Measurements from ENCODE around the gene CHMP4A.
A peak's percentile ranks its signal among the peaks of the same experiment; 100 is the strongest.
"Not testable (repeated sequence)": the region's sequence is repeated elsewhere in the genome, so short reads cannot be mapped to it uniquely, and the experiment has no call there.

Gene CHMP4A

DNA sequence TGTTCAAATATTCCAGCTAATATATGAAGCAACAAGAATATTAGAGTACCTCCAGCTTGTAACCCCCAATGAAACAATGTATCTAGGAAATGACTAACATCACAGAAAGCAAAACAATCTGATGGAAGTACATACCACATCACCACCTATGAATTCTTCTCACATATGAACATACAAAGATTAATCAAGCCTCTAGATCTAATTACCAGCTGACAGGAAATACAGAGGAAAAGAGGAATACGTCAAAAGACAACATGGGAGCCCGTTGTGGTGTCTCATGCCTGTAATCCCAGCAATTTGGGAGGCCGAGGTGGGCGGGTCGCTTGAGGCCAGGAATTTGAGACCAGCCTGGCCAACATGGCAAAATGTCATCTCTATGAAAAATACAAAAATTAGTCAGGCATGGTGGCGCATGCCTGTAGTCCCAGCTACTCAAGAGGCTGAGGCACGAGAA lies 11.4 kb upstream of the CHMP4A start:
- no peak for DNase-seq (ENCODE audit: low read depth in 3 of 3)

DNA sequence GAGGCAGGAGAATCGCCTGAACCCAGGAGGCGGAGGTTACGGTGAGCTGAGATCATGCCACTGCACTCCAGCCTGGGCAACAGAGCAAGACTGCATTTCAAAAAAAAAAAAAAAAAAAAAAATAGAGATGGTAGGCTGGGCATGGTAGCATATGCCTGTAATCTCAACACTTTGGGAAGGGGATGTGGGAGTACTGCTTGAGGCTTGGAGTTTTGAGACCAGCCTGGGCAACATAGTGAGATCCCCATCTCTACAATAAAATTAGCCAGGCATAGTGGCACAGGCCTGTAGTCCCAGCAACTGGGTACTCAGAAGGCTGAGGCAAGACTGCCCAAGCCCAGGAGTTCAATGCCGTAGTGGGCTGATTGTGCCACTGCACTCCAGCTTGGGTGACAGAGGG lies 9.7 kb upstream of the CHMP4A start:
- DNase-seq (ENCODE audit: low read depth in 3 of 3): not testable (repeated sequence)

DNA sequence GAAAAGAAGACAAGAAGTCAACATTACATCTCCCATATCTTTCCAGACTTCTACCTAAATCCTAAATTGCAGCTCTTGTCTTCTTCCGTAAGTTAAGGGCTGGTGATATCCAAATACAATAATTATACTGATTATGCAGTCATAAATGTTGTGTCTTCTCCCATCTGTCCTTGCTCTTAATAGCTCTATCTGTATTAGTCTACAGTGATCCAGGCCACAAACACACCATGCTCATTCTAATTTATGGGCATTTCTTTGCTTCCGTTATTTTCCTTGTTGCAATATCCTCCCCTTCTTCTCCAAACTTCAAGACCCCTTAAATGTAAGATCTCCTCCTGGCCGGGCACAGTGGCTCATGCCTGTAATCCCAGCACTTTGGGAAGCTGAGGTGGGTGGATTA lies 6.2 kb upstream of the CHMP4A start:
- no peak for DNase-seq (ENCODE audit: low read depth in 3 of 3)

DNA sequence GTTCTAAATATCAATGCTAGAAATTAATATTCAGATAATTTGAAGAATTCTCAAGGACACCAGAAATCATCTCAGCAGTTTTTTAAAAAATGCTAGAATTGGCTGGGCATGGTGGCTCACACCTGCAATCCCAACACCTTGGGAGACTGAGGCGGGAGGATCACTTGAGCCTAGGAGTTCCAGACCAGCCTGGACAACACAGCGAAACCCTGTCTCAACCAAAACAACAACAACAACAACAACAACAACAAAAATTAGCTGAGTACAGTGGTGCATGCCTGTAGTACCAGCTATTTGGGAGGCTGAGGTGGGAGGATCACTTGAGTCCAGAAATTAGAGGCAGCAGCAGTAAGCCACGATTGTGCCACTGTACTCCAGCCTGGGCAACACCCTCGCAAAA lies 5.8 kb upstream of the CHMP4A start:
- DNase-seq (ENCODE audit: low read depth in 3 of 3): no peak

DNA sequence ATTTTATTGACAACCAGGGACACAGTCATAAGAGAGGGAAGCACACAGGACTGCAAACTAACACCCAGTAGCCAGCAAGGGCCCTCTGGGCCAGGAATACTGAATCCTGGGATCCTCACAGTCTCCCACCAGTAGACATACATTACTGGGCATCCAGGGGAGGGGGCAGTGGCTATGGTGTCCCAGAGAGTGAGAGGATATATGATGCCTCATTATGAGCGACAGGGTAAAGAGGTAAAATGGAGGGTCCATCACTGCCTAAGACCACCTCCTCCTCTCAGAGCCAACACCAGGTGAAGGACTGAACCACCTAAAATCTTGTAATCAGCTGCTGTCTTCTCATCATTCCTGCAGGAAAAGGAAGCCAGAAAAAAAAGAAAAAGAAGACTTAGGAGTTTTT lies 3.6 kb upstream of the CHMP4A start:
- not testable (repeated sequence) for DNase-seq (ENCODE audit: low read depth in 3 of 3)

DNA sequence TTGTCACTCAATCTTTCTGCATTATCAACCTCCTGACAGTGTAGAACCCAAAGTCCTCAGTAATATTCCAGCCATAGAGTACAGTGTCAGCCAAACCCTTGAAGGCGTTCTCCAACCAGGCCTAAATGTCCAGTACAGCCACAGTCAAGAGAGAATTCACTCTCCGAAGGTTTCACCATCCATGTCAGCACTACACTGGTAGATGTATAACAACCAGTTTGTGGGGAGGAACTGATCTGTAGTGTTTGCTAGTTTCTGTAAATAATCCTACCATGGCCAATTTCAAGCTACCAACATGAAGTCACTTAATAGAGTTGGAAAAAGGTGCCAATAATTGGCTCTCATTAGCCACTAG lies 3.0 kb upstream of the CHMP4A start:
- no peak for DNase-seq (ENCODE audit: low read depth in 3 of 3)

DNA sequence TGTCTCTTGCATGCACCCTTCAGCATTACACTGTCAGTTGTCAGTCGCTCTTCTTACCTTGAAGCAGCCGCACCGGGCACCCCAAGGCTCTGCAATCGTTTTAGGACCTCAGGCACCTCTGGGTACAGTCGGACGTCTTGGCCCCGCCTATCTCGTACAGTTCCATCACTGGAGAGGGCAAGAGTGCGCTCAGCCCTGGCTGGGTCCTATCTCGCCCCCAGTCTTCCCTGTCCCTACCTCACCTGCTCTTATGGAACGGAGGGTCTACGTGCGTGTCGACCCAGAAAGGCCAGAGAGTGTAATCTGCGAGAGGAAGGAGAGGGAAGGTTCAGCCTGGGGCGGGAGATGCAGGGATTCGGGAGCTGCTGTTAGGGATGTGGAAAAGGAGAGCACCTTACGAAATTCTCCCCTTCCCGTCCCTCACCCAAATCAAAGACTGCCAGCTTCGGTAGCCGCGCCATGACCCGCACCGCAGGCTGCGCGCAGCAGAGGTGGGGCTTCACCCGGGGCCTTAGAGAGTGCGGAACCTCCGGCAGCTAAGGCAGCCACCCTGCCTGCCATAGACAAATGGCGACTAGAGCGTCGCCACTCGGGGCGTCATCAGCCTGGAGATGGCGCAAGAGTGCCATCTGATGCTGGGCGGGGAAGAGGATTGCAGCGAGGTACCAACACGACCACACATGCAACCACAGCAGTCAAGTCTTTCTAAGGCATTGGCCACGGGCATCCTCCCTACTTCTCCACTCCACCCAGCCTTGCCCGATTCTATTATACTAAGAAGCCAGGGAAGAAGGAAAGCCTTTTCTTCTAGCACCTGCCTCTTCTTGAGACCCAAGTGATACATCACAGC lies 2.4 kb upstream of the CHMP4A start, which contains the start of gene MDP1:
Gene MDP1, minus strand, starts transcription at position 572 of the 850 bp plus-strand sequence. Its CDS starts 111 bp downstream, at position 461.
- peak; percentile 70 to 74 (median 73) for DNase-seq (ENCODE audit: low read depth in 3 of 3)

DNA sequence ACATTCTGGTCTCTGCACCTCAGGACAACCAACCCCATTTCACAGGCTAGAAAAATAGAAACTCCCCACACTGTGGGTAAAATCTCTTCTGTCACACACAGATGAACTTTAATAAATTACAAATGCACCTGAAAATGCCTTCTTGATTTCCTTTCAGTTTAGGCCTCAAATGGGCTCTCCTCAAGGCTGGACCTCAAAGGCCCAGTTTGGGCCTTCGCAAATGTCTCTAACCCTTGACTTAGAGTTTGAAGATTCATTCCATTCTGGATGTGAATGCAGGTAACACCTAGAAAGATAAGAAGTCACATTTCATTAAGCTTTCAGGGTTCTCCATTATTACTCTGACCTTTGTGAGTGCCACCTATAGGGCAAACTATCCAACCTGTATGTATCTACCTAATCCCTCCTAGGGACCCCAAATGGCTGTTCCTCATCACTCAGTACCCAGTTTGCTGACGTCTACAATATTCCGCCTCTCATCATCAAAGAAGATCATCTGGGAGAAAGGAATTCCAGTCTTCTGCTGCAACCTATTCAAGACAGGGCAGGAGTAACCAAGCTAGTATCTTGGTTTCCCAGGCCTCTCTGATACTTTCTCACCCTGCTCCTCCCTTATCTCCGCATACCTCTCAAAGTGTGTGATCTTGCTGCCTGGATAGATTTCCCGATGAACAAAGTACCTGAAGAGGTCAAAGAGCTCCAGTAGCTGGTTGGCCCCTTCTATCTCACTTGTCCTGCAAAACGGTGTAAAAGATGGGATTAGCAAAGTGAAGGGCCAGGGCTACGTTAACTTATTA lies 776 bp upstream of the CHMP4A start:
- no peak for DNase-seq (ENCODE audit: low read depth in 3 of 3)

DNA sequence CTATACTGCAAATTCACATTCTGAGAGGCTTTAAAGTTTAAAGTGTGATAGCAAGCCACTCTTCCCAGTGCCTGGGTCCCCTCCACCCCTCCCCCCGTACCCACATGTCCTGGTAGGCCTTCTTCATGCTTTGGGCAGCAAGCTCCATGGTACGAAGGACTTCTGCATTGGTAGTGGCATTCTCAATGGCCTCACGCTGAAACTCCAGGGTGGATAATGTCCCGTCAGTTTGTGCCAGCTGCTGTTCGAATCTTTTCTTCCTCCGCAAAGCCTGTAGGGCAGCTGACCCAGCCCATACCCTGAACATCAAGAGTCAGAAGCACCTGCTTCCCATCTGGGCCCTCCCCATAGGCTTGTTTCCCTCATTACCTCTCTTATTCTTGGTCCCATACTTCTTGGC lies 2.0 kb downstream of the CHMP4A start:
- no peak for DNase-seq (ENCODE audit: low read depth in 3 of 3)

DNA sequence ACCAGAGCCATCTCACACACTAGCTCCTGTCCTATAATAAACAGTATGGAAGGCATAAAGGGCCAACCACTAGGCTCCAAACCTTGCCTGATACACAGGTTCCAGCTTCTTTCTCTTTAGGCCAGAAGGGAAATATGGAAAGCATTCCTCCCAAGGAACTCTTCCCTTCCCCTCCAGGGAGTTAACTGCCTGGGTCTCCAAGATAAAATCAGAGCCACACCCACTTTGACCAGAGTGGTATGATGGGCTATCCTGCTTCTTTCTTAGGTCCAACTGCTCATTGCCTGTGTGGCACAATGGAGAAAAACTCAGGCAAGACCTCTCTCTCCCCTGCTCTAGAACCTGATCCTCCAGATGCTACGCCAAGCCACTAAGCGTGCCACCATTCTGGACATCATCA lies 5.7 kb downstream of the CHMP4A start:
- DNase-seq (ENCODE audit: low read depth in 3 of 3): no peak

DNA sequence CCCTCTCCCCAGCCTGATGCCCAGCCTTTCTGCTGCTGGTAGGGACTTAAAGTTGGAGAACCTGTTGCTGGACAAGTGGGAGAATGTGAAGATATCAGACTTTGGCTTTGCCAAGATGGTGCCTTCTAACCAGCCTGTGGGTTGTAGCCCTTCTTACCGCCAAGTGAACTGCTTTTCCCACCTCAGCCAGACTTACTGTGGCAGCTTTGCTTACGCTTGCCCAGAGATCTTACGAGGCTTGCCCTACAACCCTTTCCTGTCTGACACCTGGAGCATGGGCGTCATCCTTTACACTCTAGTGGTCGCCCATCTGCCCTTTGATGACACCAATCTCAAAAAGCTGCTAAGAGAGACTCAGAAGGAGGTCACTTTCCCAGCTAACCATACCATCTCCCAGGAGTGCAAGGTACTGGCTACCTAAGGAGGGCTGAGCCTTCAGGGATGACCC lies 6.2 kb downstream of the CHMP4A start:
- no peak for DNase-seq (ENCODE audit: low read depth in 3 of 3)

DNA sequence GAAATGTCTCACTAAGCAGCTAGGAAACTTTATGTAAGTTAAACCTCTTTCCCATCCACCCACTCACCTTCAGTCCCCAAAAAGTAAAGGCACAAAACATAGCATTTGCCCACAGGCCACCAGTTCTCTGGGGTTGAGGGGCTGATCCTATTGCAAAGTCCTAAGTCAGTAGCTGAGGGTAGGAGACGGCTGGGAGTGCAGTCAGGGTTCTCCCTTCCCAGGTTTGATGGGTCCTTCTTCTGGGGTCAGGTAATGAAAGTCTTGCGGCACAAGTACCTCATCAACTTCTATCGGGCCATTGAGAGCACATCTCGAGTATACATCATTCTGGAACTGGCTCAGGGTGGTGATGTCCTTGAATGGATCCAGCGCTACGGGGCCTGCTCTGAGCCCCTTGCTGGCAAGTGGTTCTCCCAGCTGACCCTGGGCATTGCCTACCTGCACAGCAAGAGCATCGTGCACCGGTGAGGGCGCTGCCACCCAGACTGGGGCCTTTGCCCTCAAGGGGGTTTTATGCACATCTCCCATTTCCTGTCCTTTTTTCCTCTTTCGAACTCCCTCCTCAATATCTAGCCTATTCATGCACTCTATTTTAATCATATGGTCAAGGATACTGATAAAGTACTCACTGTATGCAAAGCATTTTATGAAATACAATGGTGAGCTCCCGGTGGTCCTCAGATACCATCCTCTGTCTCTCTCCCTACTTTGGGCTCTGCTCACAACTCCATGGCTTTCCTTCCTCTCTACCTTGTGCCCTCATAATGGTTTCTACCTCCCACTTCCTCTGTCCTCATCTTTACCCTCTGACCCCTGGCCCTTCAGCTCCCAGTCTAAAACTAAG lies 6.8 kb downstream of the CHMP4A start:
- no peak for DNase-seq (ENCODE audit: low read depth in 3 of 3)

DNA sequence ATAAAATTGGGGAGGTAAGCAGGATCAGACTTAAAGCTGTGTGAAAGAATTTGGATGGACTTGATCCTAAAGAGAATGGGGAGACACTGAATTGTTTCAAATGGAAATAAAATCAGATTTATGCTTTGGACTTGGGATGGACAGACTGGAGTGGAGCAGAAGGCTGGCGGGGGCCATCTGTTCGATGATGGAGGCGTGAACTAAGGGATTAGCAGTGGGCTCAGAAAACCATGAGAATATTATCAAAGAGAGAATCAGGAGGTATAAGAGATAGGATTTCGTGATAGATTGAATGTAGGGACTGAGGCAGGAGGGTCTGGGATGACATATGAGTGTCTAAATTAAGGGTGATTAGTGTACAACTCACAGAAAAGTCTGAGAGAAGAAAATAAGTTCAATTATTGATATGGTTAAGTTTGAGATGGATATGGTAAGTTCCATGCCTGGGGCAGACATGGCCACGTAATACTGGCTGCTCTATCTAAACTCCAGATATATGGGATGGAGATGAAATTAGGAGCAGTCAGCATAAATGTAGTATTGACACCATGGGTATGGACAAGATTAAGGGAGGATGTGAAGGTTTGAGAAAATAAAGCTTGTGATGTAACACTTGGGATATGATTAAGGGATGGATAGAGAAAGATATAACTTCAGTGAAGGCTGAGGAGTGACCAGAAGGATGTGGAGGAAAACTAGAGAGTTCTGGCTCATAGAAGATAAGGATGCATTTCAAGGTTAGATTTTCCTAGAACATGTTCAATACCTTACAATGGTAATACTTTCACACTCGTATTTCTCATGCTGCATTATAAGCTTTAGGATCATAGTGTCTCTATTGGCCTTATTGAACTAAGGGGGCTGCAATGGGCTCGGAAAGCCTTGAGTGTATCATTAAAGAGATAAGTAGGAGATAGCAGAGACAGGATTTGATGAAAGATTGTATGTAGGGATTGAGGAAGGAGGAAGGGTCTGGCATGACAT lies 8.8 kb downstream of the CHMP4A start:
- no peak for DNase-seq (ENCODE audit: low read depth in 3 of 3)

DNA sequence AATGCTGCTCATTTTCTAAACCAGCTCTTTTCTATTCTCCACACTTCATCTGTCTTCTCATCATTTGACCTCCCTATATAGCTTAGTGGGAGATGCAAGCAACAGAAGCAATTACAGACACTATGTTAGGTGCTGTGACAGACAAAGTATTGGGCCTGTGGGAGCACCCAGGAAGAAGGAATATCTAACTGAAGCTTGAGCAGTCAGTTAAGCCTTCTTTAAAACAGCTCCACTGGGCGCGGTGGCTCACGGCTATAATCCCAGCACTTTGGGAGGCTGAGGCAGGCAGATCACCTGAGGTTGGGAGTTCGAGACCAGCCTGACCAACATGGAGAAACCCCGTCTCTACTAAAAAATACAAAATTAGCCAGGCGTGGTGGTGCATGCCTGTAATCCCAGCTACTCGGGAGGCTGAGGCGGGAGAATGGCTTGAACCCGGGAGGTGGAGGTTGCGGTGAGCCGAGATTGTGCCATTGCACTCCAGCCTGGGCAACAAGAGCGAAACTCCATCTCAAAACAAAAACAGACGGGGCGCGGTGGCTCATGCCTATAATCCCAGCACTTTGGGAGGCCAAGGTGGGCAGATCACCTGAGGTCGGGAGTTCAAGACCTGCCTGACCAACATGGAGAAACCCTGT lies 9.9 kb downstream of the CHMP4A start:
- not testable (repeated sequence) for DNase-seq (ENCODE audit: low read depth in 3 of 3)

DNA sequence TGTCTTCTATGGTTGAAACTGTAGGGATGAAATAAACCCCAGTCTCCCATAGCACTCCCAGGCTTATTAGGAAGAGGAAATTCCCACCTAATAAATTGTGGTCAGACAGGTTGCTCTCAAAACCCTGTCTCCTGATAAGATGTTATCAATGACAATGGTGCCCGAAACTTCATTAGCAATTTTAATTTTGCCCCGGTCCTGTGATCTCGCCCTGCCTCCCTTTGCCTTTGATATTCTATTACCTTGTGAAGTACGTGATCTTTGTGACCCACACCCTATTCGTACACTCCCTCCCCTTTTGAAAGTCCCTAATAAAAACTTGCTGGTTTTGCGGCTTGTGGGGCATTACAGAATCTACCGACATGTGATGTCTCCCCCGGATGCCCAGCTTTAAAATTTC lies 10.8 kb downstream of the CHMP4A start:
- not testable (repeated sequence) for DNase-seq (ENCODE audit: low read depth in 3 of 3)

DNA sequence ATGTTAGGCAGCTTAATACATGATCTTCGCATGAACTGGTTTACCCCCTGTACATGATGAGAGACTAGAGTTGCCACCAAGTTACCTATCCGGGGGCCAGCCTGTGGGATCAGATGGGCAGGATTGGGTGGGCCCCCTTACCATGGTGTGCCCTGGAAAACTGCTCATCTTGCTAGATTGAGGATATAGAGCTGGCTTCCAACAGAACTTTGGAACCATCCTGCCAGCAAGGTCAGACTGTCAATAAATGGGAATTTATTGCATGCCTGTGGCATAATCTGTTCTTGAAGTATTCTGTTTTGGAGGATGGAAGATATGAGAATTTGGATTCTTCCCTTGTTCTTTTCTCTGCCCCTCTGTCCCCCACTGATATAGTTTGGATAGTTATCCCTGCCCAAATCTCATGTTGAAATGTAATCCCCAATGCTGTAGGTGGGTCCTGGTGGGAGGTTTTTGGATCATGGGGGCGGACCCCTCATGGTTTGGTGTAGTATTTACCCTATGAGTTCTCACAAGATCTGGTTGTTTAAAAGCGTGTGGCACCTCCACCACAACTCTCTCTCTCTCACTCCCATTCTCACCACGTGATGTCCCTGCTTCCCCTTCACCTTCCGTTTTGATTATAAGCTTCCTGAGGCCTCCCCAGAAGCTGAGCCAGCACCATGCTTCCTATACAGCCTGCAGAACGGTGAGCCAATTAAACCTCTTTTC lies 14.3 kb downstream of the CHMP4A start:
- DNase-seq (ENCODE audit: low read depth in 3 of 3): no peak

DNA sequence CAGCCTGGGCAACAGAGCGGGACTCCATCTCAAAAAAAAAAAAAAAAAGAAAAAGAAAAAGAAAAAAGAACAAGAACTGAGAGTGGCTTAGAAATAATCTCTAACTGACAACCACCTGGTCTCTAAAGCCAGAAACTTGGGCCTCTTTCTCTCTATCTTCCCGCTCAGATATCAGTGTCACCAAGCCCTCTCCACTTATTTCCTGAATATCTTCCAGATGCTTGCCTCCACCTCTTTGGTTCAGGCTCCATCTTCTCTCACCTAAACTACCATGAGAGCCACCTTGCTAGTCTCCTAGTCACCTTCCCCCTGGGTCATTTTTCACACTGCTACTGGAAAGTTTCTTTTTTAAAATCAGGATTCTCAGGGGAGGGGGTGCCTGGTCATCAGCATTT lies 16.2 kb downstream of the CHMP4A start:
- no peak for DNase-seq (ENCODE audit: low read depth in 3 of 3)

DNA sequence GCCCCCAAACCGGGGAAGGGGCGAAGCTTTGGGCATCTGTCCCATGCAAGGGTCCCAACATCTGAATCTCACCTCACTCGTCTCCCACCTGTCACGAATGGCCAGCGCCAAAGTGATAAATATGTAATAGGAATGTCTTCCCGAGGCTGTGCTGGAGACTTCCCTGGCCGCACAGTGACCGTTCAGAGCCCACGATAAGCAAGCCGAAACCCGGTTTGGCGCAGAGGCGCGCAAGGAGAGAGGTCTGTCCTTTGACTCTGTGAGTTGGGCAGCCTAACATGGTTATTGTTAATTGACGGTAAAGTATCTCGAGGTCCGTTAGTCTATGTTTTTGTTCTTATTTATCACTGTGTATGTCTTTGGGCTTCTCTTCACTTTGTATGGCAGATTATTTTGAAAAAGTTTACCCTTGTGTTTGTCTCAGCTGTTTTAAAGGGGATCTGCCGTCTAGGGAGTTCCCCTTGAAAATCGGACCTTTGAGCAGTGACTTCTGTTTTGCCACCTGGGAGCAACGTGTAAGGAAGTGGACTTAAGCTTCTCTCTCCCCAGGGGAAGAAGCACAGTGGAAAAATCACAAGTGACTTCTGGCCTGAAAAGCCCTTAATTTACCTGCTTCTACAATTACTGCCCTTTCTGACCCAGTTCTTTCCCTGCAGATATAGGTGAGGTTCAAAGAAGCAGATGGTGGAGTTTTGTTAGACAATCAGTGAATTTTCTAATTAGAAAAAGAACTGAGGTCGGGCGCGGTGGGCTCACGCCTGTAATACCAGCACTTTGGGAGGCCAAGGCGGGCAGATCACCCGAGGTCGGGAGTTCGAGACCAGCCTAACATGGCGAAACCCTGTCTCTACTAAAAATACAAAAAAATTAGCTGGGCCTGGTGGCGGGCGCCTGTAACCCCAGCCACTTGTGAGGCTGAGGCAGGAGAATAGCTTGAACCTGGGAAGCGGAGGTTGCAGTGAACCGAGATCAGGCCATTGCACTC lies 16.9 kb downstream of the CHMP4A start:
- no peak for DNase-seq (ENCODE audit: low read depth in 3 of 3)
